NCI-H524 treated with DMSO at 0.1 percent for 48 hours (cell line): ENCODE results near the gene S1PR3.

Source experiments
- DNase-seq: peaks from one replicate; lab custom pipeline; 2025; lab: John Stamatoyannopoulos, UW

Gene S1PR3

DNA sequence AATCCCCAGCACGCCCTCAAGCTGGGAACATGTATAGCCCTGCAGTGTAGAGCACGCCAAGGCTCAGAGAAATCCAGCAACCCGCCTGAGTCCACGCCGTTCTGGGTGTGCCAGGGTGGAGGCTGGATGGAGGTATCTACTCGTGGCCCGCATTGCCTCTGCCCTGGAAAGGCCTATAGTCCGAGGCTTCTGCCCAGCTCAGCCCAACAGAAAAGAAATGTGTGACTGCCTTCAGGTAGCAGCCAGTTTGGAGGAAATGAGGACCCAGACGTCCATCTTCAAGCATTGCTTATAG is 18.2 kb downstream of the S1PR3 start:
- no peak for DNase-seq

DNA sequence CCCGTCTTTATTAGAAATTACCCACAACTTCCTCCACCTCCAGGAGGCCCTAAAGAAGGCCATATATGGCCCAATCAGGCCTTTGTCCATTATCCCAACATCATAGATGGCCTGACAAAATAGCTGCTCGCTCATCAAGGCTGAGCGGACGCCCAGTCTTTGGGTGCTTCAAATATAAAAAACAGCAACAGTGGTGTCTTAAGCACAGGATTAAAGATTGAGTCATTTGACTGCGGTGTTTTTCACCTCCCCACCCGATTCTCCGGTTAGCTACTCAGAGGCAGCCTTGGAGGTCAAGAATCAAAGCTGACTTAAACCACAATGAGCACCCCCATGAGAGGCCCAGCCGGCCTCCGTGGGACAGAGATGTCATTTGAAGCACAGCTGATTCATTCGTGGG is 18.8 kb downstream of the S1PR3 start:
- DNase-seq: no peak

DNA sequence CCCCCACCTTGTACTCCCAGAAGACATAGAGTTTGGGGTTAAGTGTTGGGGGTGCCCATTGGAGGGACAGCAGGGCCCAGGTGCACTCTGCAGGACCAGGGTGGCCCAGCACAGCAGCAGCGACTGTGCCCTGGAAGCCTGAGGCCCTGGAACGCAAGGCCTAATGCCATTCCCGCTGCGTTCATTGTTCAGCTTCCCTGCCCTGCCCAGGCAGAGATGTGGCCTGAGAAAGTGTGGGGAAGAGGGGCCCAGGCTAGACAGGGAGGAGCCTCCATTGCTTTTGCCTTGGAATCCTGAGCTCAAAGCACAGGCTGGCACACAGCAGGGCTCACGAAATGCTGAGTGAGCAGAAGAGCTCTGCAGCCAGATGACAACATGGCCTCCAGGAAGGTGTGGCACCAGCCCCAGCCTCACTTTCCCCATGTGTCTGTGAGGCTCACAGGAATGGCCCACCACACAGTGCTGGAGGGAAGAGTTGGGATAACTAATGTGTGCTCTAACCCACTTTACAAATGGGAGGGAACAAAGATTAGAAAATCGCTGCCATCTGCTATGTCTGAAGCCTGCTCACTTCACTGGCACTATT is 19.4 kb downstream of the S1PR3 start:
- no peak for DNase-seq

DNA sequence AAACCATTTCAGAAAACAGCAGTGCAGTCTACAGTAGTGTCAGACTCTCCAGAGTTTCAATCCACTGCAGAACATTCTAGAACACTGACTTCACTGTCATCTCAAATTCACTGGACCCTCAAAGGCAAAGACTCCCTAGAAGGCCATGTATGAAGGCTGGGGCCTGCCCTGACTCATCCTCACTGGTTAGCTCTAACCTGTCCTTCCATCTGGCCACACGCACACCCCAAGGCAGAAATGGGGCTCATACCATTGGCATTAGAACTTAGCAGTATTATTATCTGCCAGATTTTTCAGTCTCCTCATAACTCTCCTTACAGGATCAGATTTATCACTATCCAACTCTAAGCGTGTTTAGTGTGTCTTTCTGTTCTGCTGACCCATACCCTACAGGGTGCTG is 20.4 kb downstream of the S1PR3 start:
- DNase-seq: no peak

DNA sequence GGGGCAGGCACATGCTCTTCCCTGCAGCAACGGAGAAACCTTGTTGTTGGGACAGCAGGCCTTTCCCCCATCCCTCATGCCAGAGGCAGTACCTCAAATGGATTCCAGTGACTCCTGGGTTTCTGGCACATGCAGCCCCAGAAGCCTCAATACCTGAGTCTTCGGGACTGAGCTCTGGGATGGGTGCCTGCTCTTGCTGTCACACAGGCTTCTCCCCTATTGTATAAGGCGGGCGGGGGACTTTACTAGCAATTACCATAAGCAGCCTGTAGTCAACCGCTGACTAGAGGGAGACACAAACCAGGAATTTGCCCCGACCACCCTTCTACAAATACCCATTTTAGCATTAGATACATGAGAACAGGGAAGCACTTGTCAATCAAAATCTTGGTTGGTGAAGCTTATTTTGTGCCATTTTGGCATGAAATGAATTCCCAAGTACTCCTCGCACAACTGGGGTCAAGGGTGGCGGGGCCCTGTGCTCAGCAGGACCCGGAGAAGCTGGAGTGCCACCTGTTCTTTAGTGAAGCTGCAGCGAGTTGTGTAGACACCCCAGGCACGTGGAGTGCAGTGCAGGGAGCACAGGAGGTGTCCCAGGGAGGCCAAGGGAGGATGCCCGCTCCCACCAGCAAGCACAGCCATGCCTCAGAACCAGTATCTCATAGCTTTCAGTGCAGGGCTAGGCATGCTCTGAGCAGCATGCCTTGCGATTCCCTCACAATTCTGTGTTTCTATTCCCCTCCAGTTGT is 21.2 kb downstream of the S1PR3 start:
- no peak for DNase-seq

DNA sequence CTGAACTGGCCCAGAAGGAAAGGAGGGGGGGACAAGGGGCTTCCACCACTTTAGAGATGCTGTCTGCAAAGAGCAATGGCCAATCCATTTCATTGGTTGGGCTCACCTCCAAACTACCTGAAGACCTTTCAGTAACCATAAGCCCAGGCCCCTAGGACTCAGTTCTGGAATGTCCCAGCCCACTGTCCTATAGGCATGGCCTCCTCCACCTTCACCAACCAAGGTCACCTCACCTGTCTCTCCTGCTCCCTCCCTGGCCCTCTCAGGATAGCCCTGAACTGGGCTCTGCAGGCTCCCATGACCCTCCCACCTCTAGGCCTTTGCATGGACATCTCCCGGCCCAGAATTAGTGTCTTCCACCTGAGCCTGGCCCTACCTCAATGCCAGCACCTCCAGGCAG is 22.4 kb downstream of the S1PR3 start:
- DNase-seq: no peak

DNA sequence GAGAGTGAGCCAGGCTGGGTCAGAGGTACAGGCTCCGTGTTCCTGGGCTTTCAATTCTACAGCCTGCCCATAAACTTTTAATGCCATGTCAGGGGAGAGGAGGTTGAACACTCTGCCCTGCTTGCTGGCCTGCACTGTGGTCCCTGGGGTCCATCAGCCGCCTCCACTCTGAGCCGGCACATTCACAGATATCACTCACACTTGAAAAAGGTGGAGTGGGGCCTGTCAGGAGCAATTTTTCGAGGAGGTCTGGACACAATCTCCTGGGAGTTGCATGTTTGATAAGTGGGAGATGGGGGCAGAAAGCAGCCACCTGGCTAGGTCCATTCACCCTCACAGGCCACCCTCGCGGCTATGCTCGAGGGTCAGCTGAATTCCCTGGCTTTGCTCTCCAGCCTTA is 22.9 kb downstream of the S1PR3 start:
- no peak for DNase-seq

DNA sequence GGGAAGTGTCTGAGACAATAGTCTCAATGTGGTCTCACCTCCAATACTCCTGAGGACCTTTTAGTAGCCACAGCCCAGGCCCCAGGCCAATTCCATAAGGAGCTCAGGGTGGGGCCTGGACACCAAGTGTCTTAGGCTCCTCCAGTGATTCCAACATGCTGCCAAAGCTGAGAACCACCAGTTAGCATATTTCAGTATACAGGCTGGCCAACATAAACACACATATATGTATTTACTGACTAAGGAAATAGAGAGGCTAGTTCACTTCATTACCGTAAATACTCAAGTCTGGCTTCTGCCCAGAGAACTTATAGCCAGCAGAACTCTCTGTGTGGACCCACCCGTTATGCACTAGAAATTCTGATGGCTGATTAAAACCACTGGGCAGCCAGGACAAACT is 24.1 kb downstream of the S1PR3 start:
- DNase-seq: no peak

DNA sequence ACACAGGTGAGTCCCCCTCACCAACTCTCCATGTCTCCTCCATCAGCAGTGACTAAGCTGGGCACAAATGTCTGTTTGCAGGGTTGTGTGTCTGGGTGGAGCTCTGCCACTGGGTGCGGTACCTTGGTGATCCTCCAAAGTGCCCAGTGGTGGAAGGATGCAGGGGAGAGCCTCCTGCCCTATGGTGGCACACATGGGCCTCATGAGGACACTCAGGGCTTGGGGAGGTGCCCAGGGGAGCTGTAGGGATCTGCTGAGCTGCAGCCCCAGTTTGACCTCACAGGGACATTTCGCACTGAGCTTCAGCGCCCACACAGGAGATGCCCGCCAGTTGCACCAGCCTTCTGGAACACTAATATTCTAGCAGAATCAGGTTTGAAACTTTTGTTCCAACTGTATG is 29.5 kb downstream of the S1PR3 start:
- DNase-seq: no peak

DNA sequence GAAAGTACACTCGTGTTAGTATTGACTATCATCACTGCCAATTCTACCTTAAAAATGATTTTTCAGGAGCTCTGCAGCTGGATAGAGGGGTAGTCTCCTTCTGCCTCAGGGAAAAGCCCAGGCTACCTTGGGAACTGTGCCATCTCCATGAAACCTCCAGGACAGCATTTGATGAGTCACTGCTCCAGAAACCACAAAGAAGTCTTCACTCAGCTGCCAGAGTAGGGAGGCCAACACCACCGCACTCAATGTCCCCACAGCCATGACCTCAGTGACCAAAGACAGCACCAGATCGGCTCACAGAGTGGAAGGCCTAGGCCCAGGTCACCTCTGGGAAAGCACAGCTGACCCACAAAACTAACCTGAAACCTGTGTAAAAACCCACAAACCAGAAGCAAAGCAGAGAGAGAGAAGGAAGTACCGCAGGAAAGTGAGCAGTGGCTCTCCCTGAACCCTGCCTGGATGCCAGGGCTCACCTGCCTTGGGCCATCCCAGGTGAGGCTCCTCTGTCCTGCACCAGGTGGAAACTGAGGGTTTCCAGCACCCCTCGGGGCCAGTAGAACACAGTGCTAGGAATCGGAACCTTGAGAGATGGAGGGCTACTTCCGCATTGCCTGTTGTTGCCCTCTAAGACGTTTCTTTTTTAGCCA is 30.0 kb downstream of the S1PR3 start:
- DNase-seq: no peak

DNA sequence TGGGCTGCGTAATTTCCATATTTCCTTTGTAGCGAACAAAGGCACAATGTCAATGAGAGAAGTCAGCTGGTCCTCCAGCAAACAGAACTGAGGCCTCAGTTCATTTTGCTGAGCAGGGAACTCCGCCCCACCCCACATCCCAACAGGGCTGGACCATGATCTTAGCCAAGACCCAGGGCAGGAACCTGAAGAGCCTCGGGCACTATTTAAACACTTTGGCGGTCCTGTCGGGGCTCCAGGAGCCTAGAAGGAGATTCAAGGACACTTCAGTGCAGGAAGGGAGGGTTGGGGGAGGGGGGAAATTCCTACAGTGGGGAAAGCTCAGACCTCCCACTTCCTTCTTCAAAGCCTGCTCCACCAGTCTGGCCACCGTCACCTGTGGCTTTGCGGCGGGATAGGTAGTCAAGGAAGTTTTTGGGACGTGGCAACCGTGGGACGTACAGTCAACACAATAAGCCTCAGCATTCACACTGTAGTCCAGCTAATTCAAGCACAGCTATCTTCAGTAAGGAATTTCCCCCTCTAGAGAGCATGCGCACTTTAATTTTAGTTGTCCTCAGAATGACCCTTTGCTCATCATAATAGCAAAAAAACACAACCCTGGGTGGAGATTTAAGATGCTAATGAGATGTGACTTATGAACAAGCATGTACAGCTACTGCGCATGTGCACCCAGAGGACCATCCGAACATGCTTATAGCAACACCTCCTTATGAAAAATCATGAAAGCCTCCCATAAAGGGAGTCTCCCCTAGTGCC is 30.9 kb downstream of the S1PR3 start:
- no peak for DNase-seq

DNA sequence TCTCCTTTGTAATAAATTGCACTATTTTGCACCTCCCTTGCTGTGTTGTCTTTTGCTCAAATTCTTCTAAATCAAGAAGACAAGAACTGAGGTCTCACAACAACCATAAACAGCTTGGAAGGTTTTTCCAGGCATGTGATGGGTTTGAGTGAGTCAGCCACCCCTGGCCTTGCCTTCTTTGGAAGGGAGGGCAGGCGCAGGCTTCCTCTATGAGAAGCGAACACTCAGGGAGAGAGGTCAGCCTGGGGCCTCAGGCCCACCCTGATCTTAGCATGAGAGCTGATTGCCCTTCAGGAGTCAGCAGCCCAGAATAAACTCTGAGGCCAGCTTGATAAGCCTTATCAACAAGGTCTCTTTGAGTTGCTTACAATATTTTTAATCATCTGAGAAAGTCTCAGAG is 31.6 kb downstream of the S1PR3 start:
- DNase-seq: no peak

DNA sequence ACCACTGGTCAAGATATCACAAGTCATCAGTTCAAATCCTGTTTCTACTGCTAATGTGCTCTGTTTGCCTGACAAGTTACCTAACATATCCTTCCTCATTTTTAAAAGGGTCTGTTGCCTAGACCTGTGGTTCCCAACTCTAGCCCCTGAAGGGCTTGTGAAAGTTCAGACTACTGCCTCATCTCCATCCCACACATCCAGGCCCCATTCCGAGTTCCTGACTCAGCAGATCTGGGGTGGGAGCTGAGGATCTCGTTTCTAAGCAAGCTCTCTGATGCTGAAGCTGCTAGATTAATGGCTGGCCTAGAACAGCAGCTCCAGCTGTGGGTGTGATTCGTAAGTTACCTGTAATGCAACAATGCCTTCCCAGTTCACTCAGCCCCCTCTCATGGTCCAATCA is 32.5 kb downstream of the S1PR3 start:
- no peak for DNase-seq

DNA sequence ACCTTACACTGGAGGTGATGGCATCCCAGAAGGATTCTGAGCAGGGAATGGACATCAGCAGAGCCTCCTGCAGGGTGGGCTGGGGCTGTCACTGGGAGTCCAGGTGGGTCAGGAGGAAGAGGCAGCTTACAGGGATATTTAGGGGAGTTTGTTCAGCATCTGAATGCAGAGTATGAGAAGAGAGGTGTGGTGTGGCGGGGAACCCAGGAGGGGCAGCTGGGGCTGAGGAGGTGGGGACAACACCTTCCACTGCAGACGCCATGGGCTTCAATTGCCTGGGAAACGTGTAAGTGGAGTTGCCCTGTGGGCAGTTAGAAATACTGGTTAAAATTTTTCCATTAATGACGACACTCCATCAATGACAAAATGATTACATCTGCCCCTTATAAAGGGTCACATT is 33.5 kb downstream of the S1PR3 start:
- DNase-seq: no peak

DNA sequence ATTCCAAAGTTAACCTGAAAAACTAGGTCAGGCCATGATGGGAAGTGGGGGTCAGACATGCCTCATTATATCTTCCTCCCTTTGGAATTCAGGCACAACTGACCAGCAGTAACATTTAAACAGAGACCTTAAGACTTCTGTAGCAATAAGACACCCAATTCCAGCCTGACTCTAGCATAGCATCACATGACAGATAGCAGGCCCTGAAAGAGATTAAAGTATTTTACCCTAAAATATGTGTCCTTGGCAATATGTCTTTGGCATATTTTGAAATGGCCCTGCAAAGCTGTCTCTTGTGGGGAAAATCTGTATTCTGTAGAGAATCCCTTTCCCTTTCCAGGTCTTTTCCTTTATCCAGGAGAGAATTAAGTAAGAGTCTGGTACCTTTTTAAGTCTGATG is 34.3 kb downstream of the S1PR3 start:
- no peak for DNase-seq

DNA sequence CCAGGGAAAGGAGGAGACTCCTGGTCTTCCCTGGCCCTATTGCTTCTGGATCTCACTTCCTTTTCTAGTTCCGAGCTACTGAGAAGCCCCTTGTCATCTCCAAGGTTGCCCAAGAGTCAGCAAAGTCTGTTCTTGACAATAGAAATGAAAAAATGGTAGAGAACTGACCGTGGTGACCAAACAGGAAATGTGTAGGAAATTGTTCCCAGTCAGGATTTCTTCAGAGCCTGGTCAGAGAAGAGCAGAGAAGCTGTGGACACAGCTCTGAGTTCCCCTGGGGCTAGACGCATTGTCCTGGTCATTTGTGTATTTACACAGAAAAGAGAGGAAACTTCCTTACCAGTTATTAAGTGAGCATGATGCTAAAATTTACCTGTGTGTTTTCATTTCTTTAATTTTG is 35.6 kb downstream of the S1PR3 start:
- DNase-seq: no peak

DNA sequence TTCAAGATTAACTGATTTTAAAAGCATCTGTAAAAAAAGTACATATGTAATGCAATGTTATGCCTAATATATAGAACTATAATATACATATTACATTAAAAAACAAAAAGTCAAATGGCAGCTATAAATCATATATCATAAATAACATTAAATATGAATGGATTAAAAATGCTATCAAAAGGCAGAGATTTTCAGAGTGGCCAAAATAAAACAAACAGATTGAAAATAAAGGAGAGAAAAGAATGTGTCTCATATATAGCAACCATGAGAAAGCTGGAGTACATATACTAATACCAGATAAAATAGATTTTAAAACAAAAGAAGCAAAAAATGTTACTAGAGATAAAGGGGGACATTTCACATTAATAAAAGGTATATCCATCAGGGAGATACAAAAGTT is 38.5 kb downstream of the S1PR3 start:
- no peak for DNase-seq

DNA sequence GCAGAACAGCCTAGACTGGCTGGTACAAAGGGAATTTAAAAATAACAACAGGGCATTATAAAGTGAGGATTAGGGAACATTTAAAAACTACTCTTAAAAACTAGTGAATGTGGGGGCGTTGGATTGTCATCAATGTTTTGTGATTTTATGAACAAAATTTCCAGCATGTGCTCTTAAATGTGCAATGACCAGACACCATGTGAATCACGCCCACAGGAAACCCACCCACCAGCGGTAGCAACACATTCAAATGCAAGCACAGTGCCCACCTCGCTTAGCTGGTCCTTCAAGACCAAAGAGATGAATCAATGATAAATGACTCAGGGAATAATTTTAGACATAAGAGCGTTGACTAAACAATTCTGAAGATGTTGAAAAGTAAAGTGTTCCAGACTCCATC is 40.9 kb downstream of the S1PR3 start:
- no peak for DNase-seq

DNA sequence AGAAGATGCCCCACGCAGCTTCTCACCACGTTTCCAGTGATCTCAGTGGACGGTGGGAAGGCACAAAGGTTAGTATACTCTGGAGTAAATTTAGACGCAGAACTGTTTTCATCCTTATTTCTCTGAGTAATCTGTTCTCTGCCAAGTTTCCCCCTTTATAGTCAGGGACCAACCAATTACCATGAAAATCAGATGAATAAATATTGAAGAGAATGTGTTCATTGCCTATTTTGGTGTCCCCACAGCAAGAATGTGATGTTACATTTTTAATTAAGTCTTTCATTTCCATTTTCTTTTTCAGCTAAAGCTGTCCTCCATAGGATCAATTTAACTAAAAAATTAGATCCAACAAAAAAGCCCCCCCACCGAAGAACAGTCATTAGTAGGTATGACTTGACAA is 41.4 kb downstream of the S1PR3 start:
- no peak for DNase-seq

DNA sequence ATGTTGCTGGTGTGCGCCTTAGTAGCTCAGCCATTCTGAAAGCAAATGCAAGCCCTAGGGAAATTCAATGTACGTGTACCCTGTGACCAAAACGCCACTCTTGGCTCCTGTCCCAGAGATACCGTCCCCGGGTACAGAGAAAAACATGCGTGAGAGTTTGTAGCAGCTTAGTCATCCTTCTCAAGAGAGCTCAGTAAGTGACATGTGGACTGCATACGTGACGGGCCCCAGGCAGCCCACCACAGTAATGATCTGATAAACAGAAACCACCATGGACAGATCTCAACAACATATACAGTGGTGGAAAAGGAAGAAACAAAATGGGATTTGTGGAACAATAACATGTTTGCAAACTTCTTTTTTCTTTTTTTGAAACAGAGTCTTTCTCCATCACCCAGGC is 45.1 kb downstream of the S1PR3 start:
- no peak for DNase-seq

DNA sequence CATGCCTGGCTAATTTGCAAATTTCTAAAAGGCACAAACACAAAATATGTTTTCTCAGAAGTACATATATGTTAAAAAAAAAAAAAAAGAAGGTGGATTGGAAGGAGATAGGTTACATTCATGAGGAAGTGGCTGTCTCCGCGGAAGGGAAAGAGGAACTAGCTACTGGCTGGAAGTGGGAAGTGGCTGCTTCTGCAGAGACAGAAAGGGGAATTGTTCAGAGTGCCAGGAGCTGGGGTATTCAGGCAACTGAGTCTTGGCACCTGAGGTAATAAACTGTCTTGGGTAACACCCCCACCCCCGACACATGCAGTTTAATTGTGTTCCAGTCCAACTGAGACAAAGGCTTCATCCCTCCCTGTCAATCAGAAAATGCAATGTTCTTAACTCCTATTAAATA is 45.6 kb downstream of the S1PR3 start:
- no peak for DNase-seq

DNA sequence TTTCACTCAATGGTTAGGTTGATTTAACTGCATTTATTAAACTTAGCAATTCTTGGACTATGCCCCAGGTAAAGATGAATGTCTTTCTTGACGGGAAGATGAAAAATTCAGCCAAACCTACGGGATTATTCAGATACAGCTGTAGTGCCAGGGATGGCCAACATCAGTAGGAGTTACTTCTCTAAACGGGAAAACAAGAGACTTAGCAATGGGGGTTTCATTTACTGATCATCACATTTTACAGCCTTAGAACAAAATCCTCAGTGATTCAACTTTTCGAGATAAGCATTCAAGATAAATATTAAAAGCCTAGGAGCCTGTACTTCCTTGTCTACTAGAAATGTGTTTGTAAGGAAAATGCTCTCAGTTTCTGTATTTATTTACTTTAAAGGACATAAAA is 46.1 kb downstream of the S1PR3 start:
- DNase-seq: no peak

DNA sequence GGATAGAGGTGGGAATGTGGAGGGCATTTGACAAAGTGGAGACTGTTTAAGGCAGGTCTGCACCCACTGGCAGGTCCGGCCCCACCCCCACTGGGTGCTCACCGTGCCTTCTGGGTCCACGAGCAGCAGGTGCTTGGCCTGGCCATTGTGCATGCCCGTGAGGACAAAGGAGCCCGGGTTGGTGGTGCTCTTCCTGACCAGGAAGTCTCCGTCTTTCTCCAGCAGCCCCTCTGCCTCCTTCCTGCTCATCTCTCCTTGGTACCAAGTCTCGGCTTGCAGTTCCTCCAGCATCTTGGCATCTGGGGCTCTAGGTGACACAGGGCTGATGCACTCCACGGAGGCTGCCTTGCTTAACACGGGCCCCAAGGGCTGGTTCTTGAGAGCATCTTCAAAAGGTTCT is 46.6 kb downstream of the S1PR3 start:
- no peak for DNase-seq
